GM12878 (cell line): ENCODE measurements around the gene TMEM171. TPM values are rescaled to one million over a fixed set of nuclear protein-coding genes. Genes with fewer than 3 reads are reported as not detected.

ENCODE experiments used
- ATAC-seq: fragments of 200-7000 bp; cut with Tn5 transposase; 3 replicates; pipeline ENCODE4 v1.9.1; 2020; ENCODE audit warnings: mild to moderate bottlenecking, moderate library complexity
- BruUV-seq: library from RNA; stranded (reverse); fragments of 400-500 nt; replicated peaks from 2 replicates; lab custom pipeline; 2021; lab: Mats Ljungman, UMichigan
- CTCF ChIA-PET: fragments of 300-600 bp; sonication (Branson Sonifier 250); formaldehyde crosslinking; extraction: SDS; loops from one replicate; lab custom pipeline; 2021; ENCODE audit warnings: inconsistent platforms; lab: Yijun Ruan, JAX
- POLR2A ChIA-PET: fragments of 350-600 bp; formaldehyde crosslinking; extraction: SDS; loops from one replicate; lab custom pipeline; 2021; ENCODE audit warnings: inconsistent platforms; lab: Charles Lee
- RAD21 ChIA-PET: fragments of 300-600 bp; sonication (Branson Sonifier 250); formaldehyde crosslinking; loops from one replicate; lab custom pipeline; 2023; ENCODE audit warnings: antibody characterized with exemption; ENCODE audit not compliant: unreplicated experiment; lab: Charles Lee
- SMC1A ChIA-PET: fragments of 300-600 bp; sonication (Branson Sonifier 250); formaldehyde crosslinking; loops from one replicate; lab custom pipeline; 2023; ENCODE audit not compliant: unreplicated experiment, uncharacterized antibody; lab: Charles Lee
- DNase-seq: peaks from one replicate; pipeline ENCODE4 v3.0.0-alpha.2; 2011; ENCODE audit warnings: low read depth, low spot score
- FAIRE-seq: peaks from 3 replicates; lab custom pipeline; 2011; peaks lifted over from hg19 to GRCh38; lab: Jason Lieb, UNC
- H2AFZ ChIP-seq: 2 replicates; pipeline ENCODE4 v1.6.0; 2011; ENCODE audit warnings: low read depth, low read length, control low read depth; ENCODE audit not compliant: control insufficient read depth
- H3K27ac ChIP-seq: 2 replicates; pipeline ENCODE4 v1.5.1; 2011; ENCODE audit warnings: control low read depth; ENCODE audit not compliant: control insufficient read depth, insufficient read depth
- H3K27me3 ChIP-seq, 2 experiments: replicated peaks in 1 of 2; 2 replicates each; pipeline versions ENCODE4 v1.6.0 to v1.6.1; 2011; ENCODE audit warnings: low read length in 1 of 2; ENCODE audit not compliant: control insufficient read depth in 2 of 2, insufficient read depth in 2 of 2
- H3K36me3 ChIP-seq, 2 experiments: 2 replicates each; pipeline ENCODE4 v1.5.1; 2011; ENCODE audit warnings: low read length in 1 of 2; ENCODE audit not compliant: control insufficient read depth in 2 of 2, insufficient read depth in 2 of 2
- H3K4me1 ChIP-seq: 2 replicates; pipeline ENCODE4 v1.6.1; 2011; ENCODE audit warnings: mild to moderate bottlenecking, low read length, moderate library complexity, mixed read lengths; ENCODE audit not compliant: control insufficient read depth, insufficient read depth
- H3K4me2 ChIP-seq: 2 replicates; pipeline ENCODE4 v1.6.0; 2011; ENCODE audit warnings: control low read depth; ENCODE audit not compliant: control insufficient read depth, insufficient read depth
- H3K4me3 ChIP-seq: fragments of 200-600 bp; sonication (generic); 2 replicates; pipeline ENCODE4 v1.5.1; 2016
- H3K79me2 ChIP-seq: 2 replicates; pipeline ENCODE4 v1.6.0; 2011; ENCODE audit warnings: low read length; ENCODE audit not compliant: control insufficient read depth, insufficient read depth
- H3K9ac ChIP-seq: 2 replicates; pipeline ENCODE4 v1.8.0; 2011; ENCODE audit warnings: low read length, control low read depth, mixed read lengths; ENCODE audit not compliant: control insufficient read depth, insufficient read depth
- H3K9me3 ChIP-seq: replicated peaks from 3 replicates; pipeline ENCODE4 v1.5.1; 2011; ENCODE audit warnings: mild to moderate bottlenecking, low read length; ENCODE audit not compliant: control insufficient read depth, insufficient read depth
- H4K20me1 ChIP-seq: 2 replicates; pipeline ENCODE4 v1.6.0; 2011; ENCODE audit not compliant: control insufficient read depth, insufficient read depth
- EZH2 ChIP-seq: IDR thresholded peaks from 2 replicates; pipeline ENCODE4 v1.6.1; 2012; ENCODE audit warnings: low read depth, mild to moderate bottlenecking, control low read depth, inconsistent platforms, low read length, borderline replicate concordance; ENCODE audit not compliant: control insufficient read depth
- FOXK2 ChIP-seq: fragments of 450-650 bp; IDR thresholded peaks from 2 replicates; pipeline ENCODE4 v1.6.1; 2017; ENCODE audit warnings: mild to moderate bottlenecking, moderate library complexity
- IKZF2 ChIP-seq, 2 experiments: fragments of 450-650 bp; IDR thresholded peaks; 2 replicates each; pipeline ENCODE4 v1.6.1; 2017; ENCODE audit warnings: mild to moderate bottlenecking in 2 of 2, moderate library complexity in 2 of 2
- PKNOX1 ChIP-seq: fragments of 450-650 bp; IDR thresholded peaks from 2 replicates; pipeline ENCODE4 v1.6.1; 2016; ENCODE audit warnings: mild to moderate bottlenecking
- RAD21 ChIP-seq: IDR thresholded peaks from 2 replicates; pipeline ENCODE4 v1.6.1; 2011; ENCODE audit warnings: mild to moderate bottlenecking, low read depth, low read length, moderate library complexity; ENCODE audit not compliant: insufficient read depth
- STAT1 ChIP-seq: fragments of 450-650 bp; conservative IDR thresholded peaks from 2 replicates; pipeline ENCODE4 v1.6.1; 2014; ENCODE audit warnings: antibody characterized with exemption, mild to moderate bottlenecking
- WGBS: methylation state at CpG from one replicate; pipeline ENCODE4 v1.1.6; 2016; ENCODE audit warnings: low lambda C conversion rate; ENCODE audit not compliant: insufficient replicate concordance, insufficient coverage; ENCODE audit errors: missing lambda C conversion rate; 5-methylcytosine and 5-hydroxymethylcytosine counted together
- in situ Hi-C: fragments of 300-500 bp; cut with MboI; formaldehyde crosslinking; loops from 9 replicates; pipeline ENCODE4 v1.14.3; 2018; ENCODE audit warnings: mixed read lengths
- intact Hi-C: fragments of 100-400 bp; cut with micrococcal nuclease; formaldehyde crosslinking; loops from one replicate; pipeline ENCODE4 v1.14.2; 2022; ENCODE audit not compliant: unreplicated experiment
- polyA plus RNA-seq, 11 experiments: library from polyadenylated mRNA; depleted of rRNA in 4 of 11; unstranded in 6 of 11; stranded (reverse) in 5 of 11; fragments of >200 nt; fragmentation: Nextera tagmentation in 4 of 11; fragmentation: Illumina TruSeq in 1 of 11; extraction: Ambion mirVana in 4 of 11; extraction: Trizol in 1 of 11; gene quantifications; 1 replicate in 1 of 11; 2 replicates in 10 of 11; pipeline versions ENCODE4 v1.2.1 to v1.2.3, GENCODE V29; 2011 to 2016; ENCODE audit warnings: inconsistent platforms in 2 of 11, missing spikeins in 2 of 11, low read depth in 1 of 11
- total RNA-seq, 4 experiments: library from RNA; depleted of rRNA in 3 of 4; stranded (reverse); fragments of >200 nt in 3 of 4; fragmentation: Illumina TruSeq in 1 of 4; extraction: Trizol in 1 of 4; gene quantifications; 2 replicates each; pipeline versions ENCODE4 v1.2.1 to v1.2.3, GENCODE V29; 2013 to 2021

Gene TMEM171
- total and polyA plus RNA-seq, 10 of the 15 experiments (the other 5 are each of a cell fraction or from before 2014, with no cell fraction given), result not detected

DNA sequence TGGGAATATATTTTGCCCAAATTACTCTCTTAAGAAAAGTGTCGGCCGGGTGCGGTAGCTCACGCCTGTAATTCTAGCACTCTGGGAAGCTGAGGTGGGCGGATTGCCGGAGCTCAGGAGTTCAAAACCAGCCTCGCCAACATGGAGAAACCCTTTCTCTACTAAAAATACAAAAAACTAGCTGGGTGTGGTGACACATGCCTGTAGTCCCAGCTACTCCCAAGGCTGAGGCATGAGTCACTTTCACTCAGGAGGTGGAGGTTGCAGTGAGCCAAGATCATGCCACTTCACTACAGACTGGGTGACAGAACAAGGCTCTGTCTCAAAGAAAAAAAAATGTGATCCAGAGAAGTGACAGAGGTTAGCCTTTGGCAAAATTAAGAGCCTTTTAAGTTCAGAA is 26.4 kb upstream of the TMEM171 start (continued):
- no peak for TF ChIP-seq PKNOX1
- TF ChIP-seq FOXK2, result no peak

DNA sequence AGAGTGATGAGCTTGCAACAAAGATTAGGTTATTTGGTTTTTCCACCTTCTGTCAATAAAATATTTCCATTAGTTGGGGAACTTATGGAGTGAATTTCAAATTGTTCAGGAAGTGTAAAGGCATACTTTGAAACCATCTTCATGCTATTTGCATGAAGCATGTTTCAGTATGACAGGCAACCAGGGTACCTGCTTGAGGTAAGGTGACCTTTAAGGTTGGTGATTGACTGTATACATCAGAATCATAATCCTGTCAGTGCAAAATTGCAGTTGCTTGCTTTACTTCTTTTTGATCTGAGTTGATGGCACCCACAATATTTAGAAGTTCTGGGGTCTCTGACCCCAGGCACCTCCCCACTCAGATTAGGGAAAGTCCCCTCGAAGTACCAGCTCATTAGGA is 26.0 kb upstream of the TMEM171 start:
- Histone ChIP-seq H3K27ac (no peak overlapping the region), H3K4me2 (no peak overlapping the region), H3K79me2 (no peaks in the 10 kb centered on the region), H3K27me3 (no peaks in the 10 kb centered on the region), H3K9me3 (no peaks in the 10 kb centered on the region; the same call in 2 of the 3 replicates), H4K20me1 (no peaks in the 10 kb centered on the region), H3K4me1 (no peaks in the 10 kb centered on the region), H3K9ac (no peak overlapping the region), H3K36me3 (no peaks in the 10 kb centered on the region), H3K4me3 (no peak overlapping the region), H2AFZ (no peak overlapping the region)
- SMC1A ChIA-PET, result interaction anchor here (0.6 to 1.1 kb wide), 2 partner anchors 13 to 862 kb away, joined by 3 read pairs; no protein-coding TSS in a partner anchor
- no TSS peak for BruUV-seq
- DNase-seq (no peak), ATAC-seq (no peak), FAIRE-seq (no peak)
- intact Hi-C loops, result no loop called here
- 0% methylated on average over 1 of the region's 1 CpG for WGBS
- CTCF ChIA-PET, result interaction anchor here (0.6 to 1.1 kb wide), 4 partner anchors 11 to 1424 kb away, joined by 3 to 7 read pairs (median 3); no protein-coding TSS in a partner anchor
- in situ Hi-C loops, result no loop called here
- POLR2A ChIA-PET, result no interaction called here
- TF ChIP-seq RAD21 (no peak), IKZF2 (IDR thresholded peaks at IDR 0.05) (no peak), STAT1 (no peak), EZH2 (no peak)
- RAD21 ChIA-PET, result no interaction called here
